GM21723 (cell line): ENCODE results near the gene HBG2.
"Not testable (repeated sequence)": the region's sequence is repeated elsewhere in the genome, so short reads cannot be mapped to it uniquely, and the experiment has no call there.

Experiments
- ATAC-seq: cut with Tn5 transposase; IDR thresholded peaks from one replicate; pipeline ENCODE4 v1.9.1; 2021; ENCODE audit warnings: mild to moderate bottlenecking, moderate library complexity; ENCODE audit not compliant: unreplicated experiment

HBG2 gene

GRCh38 chr11:5250543-5251204 lies 3.9 kb downstream of the HBG2 start:
- no peak for ATAC-seq

- ATAC-seq: not testable (repeated sequence)
Measured at GRCh38 chr11:5249807-5250396, 4.7 kb downstream of the HBG2 start, which contains the start of gene HBG1. Gene HBG1 (minus strand): TSS chr11:5249857. CDS start chr11:5249804, 53 bp downstream.

GRCh38 chr11:5248498-5248897 lies 6.1 kb downstream of the HBG2 start:
- not testable (repeated sequence) for ATAC-seq

- no peak for ATAC-seq
Measured at GRCh38 chr11:5247472-5248192, 6.9 kb downstream of the HBG2 start.

GRCh38 chr11:5246772-5247471 lies 7.7 kb downstream of the HBG2 start:
- no peak for ATAC-seq

- no peak for ATAC-seq
Measured at GRCh38 chr11:5245155-5245554, 9.4 kb downstream of the HBG2 start.

GRCh38 chr11:5243816-5244180 lies 10.8 kb downstream of the HBG2 start:
- ATAC-seq: no peak

GRCh38 chr11:5242933-5243815 lies 11.4 kb downstream of the HBG2 start:
- peak; percentile 66 for ATAC-seq

GRCh38 chr11:5242208-5242607 lies 12.4 kb downstream of the HBG2 start:
- no peak for ATAC-seq

- no peak for ATAC-seq
Measured at GRCh38 chr11:5241458-5241857, 13.1 kb downstream of the HBG2 start.

- no peak for ATAC-seq
Measured at GRCh38 chr11:5240458-5240857, 14.1 kb downstream of the HBG2 start.

- ATAC-seq: no peak
Measured at GRCh38 chr11:5240056-5240455, 14.5 kb downstream of the HBG2 start.

GRCh38 chr11:5239046-5239445 lies 15.5 kb downstream of the HBG2 start:
- ATAC-seq: no peak

- ATAC-seq: no peak
Measured at GRCh38 chr11:5238486-5238885, 16.1 kb downstream of the HBG2 start.

- ATAC-seq: no peak
Measured at GRCh38 chr11:5237420-5237819, 17.2 kb downstream of the HBG2 start.

- no peak for ATAC-seq
Measured at GRCh38 chr11:5235364-5236095, 19.1 kb downstream of the HBG2 start.

GRCh38 chr11:5234381-5234834 lies 20.2 kb downstream of the HBG2 start, which contains the start of gene HBD:
Gene HBD (minus strand): TSS chr11:5234483. CDS start chr11:5234433, 50 bp downstream.
- peak; percentile 90 for ATAC-seq

GRCh38 chr11:5233307-5233706 lies 21.3 kb downstream of the HBG2 start:
- no peak for ATAC-seq

- no peak for ATAC-seq
Measured at GRCh38 chr11:5232821-5233220, 21.8 kb downstream of the HBG2 start.

GRCh38 chr11:5232176-5232575 lies 22.4 kb downstream of the HBG2 start:
- ATAC-seq: no peak
